Measurements from ENCODE around the gene RNASEH1. TPM values are rescaled to one million over a fixed set of nuclear protein-coding genes. Genes with fewer than 3 reads are reported as not detected.

The RNASEH1 gene
- total and polyA plus RNA-seq, 2 of the 8 experiments (the other 6 are each of a cell fraction or from before 2014, with no cell fraction given): 11.7 to 42.7 TPM

- TF ChIP-seq NRF1 (IDR thresholded peaks at IDR 0.05; ENCODE audit: low read depth, low read length) (no peak), TCF12 (IDR thresholded peaks at IDR 0.05; ENCODE audit: low read depth, low read length) (no peak), POU5F1 (IDR thresholded peaks at IDR 0.05; ENCODE audit: low read depth, low read length) (no peak), ASH2L (IDR thresholded peaks at IDR 0.05; ENCODE audit: low read length) (no peak), BRCA1 (IDR thresholded peaks at IDR 0.05; ENCODE audit: low read depth, low read length) (no peak), SRF (IDR thresholded peaks at IDR 0.05; ENCODE audit: low read depth, low read length) (no peak)
Observed at GRCh38 chr2:3500326-3500899, 57.7 kb downstream of the RNASEH1 start (continued).

Data from H1 (cell line).